Fibroblast of skin of scalp (primary cell): ENCODE measurements around the gene RBM44. TPM values are rescaled to one million over a fixed set of nuclear protein-coding genes. Genes with fewer than 3 reads are reported as not detected.
"Not testable (repeated sequence)": the region's sequence is repeated elsewhere in the genome, so short reads cannot be mapped to it uniquely, and the experiment has no call there.

Experiments used
- DNase-seq: peaks from one replicate; pipeline ENCODE4 v3.0.0-alpha.2; 2013
- polyA plus RNA-seq, 2 experiments: library from polyadenylated mRNA; unstranded; fragments of 120-200 nt; gene quantifications; one replicate each; pipeline ENCODE4 v1.2.1, GENCODE V29; 2013; ENCODE audit not compliant: insufficient read length in 2 of 2

RBM44 gene, protein sequence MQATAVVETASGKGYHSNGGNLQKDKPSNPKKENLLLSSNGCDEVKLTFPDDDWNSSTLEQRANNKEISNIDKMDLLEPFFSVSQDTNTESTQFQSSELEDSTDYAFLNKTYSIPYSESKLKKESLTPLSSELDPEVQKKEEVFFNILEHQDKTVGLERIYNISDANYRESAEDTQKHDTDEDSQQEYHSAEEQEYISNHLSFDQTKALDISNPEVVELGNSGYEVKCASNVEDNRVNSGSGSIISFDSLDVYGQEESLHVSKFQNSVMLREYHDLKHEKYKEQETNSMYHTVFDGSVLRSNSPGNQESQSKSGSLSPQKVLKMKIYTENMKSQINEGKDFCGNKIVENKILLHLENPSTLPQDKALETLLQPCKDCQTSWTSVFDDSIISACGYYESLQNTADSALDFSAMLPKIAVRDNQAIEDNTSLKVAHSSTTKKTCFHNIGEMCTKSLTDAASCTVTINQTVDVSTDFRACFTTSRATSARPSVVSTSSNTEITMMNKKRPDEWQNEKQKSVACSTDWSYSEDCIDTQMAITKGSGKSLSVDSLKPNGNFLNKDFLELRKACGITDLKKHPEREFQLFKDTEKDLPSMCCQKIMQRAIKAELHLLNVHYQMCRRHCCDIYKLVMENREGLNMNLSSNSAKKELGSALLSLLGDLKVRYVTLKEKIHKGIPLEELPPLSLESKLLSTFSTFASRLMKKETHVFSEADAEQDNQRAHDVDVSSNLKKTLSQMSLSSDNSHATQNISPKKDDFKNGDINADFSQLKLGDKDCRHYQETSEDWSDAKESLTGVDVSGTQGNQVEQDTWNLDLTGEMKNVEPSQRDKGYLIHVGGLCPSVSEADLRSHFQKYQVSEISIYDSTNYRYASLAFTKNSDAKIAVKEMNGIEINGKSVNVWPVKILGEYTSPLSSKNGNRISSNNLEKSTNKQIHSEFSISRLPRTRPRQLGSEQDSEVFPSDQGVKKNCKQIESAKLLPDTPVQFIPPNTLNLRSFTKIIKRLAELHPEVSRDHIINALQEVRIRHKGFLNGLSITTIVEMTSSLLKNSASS
- polyA plus RNA-seq (2013, experiment 1 of 2; ENCODE audit: insufficient read length): 0.19 TPM
- polyA plus RNA-seq (2013, experiment 2 of 2; ENCODE audit: insufficient read length): 0.39 TPM

DNA sequence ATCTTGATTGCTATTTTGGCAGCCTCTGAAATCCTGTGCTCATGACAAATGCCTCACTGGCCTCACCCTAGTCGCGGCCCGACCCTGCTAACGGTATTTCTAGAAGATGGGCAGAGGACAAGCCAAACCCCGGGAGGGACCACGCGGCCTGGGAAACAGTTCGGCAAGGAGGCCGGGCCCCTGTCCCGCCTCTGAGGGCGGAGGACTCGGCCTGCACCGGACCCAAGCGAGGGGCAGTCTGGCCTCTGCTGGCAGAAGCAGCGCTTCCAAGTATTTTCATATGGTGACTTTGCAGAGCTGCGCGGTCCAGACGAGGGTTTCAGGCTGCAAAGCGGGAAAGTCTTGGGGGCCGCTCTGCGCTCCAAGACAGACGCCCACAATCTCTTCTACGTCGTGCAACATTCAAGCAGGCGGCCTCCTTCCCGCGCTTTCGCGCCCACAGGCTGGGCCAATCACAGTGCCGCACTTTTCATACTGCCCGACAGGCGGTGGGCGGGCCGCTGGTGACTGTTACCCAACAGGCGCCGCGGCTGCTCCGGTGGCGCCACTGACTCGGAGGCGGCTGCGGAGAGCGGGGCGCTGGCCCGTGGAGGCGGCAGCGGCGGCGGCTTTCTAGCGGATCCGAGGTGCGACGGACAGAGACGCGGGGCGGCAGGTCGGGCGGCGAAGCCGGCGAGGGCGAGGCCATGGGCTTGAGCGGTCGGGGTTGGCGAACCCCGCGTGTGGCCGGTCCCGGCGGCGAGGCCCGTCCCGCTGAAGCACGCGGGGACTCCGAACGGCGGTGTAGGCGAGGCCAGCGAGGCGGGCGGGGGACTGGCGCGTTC is at the start of gene RBM44:
Gene RBM44, plus strand, starts transcription at position 544 of the 824 bp plus-strand sequence. CDS start 14,831 bp downstream, outside the sequence.
- DNase-seq: no peak

DNA sequence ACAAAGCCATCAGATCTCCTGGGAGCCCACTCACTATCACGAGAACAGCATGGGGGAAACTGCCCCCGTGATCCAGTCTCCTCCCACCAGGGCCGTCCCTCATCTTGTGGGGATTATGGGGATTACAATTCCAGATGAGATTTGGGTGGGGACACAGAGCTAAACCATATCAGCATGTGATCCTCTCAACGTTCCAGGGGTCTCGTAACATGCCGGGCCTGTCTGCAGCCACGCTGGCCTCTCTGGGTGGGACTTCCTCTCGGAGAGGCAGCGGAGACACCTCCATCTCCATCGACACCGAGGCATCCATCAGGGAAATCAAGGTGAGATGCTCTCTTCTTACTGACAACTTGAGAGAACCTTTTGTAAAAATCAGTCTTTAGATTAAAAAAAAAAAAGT is 49.6 kb upstream of the RBM44 start:
- DNase-seq: no peak

DNA sequence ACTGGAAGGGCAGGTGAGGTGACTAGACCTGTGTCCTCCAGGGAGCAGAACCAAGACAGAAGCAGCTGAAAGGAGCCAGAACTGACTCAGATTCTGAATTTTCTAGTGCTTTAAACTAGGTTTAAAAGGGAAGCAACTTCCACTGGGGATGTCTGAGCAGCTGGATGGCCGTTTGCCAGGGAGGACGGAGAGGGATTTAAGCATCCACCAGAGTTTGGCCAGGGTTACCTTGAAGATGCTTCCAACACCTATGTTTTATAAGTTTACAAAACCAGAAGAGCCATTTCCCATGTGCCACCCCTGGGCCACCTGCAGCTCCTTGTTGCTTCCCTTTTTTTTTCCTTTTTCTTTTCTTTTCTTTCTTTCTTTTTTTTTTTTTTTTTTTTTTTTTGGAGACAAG is 48.6 kb upstream of the RBM44 start:
- DNase-seq: no peak

DNA sequence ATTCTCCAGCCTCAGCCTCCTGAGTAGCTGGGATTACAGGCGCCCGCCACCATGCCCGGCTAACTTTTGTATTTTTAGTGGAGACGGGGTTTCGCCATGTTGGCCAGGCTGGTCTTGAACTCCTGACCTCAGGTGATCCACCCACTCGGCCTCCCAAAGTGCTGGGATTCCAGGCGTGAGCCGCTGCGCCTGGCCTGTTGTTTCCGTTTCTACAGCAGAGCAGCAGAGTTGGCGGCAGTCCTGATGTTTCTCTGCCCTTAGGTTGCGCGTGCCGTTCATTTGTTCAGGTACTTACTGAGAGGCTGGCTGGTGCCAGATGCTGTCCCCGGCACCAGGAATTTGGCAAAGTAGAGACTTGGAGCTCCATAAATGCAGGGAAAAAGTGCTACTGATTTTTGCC is 48.1 kb upstream of the RBM44 start:
- not testable (repeated sequence) for DNase-seq

DNA sequence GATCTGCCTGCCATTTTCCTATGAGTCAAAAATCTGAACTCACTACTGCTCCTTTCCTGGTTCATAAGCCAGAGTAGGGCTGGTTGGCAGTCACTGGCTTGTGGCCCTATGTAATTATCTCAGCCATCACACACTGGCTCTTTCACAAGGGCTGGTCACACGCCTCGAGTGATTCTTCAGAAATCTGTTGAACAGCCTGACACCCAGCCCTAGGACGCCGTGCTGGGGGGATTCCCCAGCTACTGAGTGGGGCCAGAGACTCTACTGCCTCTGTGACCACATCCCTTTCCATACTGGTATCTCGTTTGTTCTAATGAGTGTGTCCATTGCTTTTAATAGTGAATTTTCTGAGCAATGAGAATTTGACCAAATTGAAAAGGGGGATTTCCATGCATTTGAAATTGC is 45.8 kb upstream of the RBM44 start:
- no peak for DNase-seq

DNA sequence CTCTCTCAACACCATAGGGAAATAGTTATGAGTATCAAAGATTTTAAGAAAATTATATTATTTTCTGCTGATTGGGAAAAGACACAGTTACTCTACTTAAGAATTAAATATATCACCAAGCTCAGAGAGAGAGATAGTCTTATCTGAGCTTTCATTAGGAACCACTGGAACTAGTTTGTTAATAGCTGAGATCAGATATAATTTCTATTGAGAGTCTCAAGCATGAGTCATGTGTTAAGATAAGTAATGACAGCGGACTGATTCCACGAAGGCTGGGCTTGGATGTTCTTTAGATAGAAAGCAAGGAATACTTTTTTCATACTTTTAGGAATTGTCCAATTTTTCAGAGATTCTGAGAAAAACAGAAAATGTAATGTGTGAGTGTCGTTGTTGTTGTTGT is 44.4 kb upstream of the RBM44 start:
- no peak for DNase-seq

DNA sequence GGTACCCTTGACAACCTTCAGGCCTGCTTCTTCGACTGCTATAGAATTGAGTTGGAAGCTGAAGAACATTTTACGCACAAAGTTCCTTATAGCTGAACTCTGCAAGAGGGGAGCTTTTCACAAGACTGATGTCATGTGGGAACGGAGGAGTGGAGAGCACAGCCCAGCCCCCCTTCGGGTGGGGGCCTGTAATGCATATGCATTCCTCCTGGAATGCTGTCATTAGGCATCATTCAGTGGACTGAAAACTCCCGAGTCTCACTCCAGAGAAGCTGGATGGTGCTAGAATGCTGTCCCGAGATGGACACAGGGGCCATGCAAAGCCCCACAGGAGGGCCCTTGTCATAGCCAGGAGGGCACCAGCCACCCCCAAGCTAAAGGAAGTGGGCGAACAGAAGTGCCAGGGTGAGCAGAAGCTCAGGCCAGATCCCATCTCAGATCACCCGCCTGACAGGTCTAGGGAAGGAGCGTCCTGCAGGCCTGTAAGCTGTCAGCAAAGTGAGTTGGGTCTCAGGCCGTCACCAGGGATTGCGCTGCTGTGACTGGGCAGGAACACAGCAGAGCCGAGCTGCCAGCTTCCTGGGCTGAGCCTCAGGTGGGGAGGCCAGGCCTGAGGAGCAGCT is 43.8 kb upstream of the RBM44 start:
- no peak for DNase-seq

DNA sequence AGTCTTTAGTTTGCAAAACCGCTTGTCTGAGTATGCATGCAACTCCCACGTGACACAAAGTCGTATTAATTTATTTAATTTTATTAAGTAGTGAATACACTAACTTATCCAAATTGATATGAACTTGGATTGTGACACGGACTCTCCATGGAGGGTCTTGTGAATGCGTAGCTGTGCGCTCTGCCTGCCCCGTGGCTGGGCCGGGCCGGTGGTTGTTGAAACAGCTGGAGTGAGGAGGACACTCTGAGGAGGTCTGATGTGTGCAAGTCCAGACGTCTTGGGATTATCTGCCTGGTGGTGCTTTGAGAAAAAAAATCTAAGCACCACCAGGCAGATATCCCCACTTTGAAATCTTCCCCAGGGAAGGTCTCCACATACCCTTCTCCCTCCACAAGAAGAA is 41.0 kb upstream of the RBM44 start:
- DNase-seq: no peak

DNA sequence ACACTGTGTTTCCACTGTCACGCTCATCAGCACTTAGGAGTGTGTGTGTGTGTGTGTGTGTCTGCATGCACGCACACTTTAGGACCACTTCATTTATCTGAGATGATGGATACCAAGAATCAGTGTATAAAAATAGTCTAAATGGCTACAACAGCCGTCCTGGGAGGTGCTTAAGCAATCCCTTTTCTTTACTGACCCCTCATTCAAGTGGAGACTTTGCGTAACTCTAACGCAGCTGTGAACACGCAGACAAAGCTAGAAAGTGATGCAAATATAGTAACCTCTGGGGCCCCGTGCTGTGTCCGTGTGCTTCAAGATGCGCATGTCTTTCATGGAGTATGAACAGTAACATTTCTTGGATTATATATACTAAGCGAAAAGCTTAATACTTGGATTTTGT is 40.4 kb upstream of the RBM44 start:
- no peak for DNase-seq

DNA sequence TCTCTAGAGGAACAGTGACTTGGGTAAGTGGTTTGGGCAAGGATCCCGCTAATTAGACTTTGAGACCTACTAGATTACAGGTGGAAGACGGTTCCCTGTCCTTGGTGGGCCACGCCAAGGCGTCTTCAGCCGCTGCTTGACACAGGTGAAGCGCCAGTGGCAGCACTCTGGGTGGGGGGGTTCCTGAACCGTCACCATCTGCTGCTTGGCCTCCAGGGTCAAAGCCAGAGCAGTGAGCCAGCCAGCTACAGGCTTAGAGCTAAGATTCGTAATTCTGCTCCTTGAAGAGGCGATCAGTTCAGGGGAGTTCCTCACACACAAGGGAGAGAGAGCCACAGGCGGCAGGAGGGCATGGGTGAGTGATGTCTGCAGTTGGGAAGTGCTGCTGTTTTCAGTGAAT is 39.4 kb upstream of the RBM44 start:
- DNase-seq: no peak

DNA sequence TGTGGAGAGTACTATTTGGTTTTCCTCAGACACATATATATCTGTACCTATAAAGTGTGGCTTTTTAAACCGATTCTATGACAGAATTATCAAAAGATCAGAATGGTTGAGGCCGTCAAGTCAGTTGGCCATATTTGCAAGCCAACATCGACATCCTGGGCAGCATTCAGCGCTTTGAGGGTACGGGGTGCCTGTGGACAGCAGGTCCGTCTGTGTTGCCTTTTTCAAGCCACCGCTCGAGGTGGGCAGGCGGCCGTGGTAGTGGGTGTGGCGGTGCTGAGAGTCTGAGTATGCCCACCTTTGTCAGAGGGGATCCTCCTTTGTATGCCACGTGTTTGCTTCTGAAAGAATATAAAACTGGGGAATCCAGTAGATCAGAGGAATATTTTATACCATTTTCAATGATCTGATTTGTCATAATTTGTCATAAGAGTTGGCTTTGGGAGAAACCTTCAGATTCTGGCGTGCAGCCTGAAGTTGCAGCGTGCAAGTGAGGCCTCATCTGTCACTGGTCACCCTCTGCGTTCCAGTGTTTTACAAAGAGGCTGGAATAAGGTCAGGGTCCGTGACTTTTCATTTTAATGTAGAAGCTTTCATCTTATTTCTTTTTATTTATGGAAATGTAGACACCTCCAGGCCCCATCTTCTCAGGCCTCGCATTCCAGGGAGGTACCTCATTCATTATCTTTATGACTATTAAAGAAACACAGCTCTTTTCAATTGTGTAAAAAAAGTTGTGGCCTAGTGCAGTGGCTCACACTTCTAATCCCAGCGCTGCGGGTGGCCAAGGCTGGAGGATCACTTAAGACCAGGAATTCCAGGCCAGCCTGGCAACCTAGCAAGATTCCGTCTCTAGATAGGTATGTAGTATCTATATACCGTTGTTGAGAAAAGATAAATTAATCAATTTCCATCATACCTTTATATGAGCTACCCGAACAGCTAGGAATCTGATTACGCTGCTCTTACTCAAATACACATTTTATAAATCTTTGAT is 37.8 kb upstream of the RBM44 start:
- DNase-seq: no peak

DNA sequence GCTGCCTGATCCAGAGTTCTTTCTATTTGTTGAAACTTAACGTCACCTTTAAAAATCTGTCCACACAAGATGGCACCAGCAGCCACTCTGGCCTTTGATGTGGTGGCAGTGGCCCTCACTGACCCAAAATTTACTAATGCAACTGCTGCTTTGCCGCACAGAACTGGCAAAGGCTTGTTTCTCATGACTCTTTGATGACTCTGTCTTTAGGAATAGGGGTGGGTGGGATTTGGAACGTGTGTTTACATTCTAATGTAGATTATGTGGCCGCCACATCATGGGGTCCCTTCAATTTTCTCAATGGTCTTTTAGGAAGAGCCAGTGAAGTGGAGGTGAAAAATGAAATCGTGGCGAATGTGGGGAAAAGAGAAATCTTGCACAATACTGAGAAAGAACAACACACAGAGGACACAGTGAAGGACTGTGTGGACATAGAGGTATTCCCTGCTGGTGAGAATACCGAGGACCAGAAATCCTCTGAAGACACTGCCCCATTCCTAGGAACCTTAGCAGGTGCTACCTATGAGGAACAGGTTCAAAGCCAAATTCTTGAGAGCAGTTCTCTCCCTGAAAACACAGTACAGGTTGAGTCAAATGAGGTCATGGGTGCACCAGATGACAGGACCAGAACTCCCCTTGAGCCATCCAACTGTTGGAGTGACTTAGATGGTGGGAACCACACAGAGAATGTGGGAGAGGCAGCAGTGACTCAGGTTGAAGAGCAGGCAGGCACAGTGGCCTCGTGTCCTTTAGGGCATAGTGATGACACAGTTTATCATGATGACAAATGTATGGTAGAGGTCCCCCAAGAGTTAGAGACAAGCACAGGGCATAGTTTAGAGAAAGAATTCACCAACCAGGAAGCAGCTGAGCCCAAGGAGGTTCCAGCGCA is 36.0 kb upstream of the RBM44 start:
- DNase-seq: peak; percentile 48

DNA sequence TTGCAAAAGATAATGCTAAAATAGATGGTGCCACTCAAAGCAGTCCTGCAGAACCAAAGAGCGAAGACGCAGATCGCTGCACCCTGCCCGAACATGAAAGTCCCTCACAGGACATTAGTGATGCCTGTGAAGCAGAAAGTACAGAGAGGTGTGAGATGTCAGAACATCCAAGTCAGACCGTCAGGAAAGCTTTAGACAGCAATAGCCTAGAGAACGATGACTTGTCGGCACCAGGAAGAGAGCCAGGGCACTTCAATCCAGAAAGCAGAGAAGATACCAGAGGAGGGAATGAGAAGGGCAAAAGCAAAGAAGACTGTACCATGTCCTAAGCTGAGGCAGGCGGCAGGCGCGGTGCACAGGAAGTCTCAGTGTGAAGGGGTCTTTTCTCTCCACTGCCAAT is 34.8 kb upstream of the RBM44 start:
- no peak for DNase-seq

DNA sequence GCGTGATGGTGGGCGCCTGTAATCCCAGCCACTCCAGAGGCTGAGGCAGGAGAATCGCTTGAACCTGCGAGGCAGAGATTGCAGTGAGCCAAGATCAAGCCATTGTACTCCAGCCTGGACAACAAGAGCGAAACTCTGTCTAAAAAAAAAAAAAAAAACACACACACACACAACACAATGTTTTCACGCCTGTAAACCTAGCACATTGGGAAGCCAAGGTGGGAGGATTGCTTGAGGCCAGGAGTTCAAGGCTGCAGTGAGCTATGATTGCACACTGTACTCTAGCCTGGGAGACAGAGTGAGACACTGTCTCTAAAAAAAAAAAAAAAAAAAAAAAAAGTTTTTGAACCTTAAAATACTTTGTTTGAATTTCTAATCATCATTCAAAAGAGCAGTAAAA is 33.5 kb upstream of the RBM44 start:
- DNase-seq: not testable (repeated sequence)

DNA sequence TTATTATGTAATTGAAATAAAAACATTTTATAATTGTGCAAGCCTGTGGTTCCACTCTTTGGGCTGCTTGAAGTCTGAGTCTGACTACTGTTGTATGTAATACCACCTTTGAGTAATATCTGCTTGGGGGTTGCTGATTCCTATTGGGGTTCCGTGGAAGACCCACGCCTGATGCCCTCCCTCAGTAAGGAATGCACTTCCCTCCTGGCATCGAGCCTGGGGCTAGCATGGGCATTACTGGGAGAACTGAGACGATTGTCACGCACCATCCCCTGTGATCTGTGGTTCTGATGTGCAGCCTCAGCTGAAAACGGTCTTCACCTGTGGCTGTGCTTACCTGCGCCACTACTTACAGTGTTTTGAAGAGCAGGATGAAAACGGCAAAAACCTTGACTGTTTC is 32.7 kb upstream of the RBM44 start:
- DNase-seq: no peak

DNA sequence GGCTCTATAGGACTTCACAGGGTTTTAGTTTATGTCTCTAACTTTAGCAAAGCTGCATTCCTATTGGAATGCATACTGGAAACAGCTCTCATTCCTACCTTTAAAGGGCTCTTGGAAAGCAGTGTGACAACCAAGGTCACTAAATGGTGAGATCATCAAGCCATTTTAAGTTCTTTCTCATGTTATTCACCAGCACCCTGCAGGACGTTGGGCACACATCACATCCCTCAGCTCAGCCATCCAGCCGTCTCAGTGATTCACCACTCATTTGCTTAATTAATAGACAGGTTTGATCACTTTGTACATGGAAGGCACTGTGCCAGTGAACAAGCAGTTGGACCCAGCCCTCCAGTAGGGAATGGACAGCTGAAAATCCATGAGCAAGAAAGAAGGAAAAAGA is 32.2 kb upstream of the RBM44 start:
- peak; percentile 48 for DNase-seq

DNA sequence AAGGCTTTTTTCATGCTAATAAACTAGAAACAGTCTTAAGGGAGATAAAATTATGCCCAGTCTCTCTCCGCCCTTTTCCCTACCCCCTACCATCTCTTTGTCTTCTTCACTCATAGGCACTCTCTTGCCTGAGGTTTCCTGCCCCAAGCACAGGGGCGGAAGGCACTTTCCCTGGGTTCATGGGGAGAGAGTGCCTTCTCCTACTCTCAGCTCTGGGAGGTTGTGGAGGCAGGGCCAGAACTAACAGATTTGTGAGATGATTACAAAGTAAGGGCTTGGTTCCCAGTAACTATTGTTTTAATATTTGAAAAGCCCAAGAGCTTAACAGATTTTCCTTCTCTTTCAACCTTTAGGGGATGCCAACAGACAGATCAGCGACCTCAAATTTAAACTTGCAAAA is 26.1 kb upstream of the RBM44 start:
- no peak for DNase-seq

DNA sequence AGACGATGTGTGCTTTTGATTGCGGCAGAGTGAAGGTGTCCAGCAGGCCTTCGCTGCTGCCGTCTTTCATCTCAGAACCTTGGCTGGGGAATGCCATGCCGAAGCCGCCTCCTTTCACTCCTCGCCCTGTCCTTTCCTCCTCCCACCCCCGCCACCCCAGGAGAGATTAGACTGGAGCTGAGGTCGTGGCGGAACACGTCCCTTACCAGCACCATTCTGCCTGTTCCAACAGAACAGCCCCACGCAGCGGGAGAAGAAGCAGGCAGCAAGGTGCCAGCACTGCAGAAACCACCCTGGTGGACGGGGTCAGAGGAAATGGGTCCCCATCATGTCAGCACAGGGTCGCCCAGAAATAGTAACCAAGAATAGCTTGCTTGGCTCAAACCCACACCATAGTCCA is 24.8 kb upstream of the RBM44 start:
- no peak for DNase-seq

DNA sequence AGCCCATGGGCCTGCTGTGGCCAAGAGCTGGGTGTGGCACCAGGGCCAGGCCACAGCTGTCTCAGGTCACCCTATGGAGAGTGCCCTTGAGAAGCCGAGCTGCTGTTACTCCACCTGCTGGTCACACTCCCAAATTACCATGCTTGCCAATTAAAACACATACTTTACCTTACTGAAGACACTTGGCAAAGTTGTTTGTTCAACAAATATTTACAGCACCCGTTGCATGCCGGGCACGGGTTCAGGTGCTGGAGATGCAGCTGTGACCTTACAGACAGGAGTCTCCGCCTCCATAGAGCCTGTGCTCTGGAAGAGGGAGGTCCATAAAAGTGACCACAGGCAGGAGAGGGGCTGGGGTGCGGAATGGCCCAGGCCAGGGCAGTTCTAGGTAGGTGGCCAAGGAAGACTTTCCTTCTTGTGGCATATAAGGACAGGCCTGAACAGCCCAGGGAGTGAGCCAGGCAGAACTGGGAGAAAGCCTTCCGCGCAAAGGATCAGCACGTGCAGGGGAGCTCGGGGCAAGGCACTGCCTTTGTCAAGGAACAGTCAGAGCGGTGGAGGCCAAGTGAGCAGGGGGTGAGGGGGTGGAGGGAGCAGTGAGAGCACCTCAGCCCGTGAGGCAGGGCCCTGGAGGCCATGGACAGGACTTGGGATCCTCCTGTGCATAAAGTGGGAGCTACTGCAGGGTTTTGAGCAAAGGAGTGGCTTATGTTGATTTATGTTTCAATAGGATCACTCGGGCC is 23.6 kb upstream of the RBM44 start:
- peak; percentile 56 for DNase-seq
